GM19328 (cell line): ENCODE results near the gene ANKRD13D.

ENCODE experiments used
- ATAC-seq: cut with Tn5 transposase; IDR thresholded peaks from one replicate; pipeline ENCODE4 v1.9.1; 2021; ENCODE audit warnings: mild to moderate bottlenecking, moderate library complexity; ENCODE audit not compliant: unreplicated experiment

Gene ANKRD13D

GRCh38 chr11:67302571-67303131 is 13.5 kb downstream of the ANKRD13D start:
- ATAC-seq = no peak

- ATAC-seq = no peak
These were observed 14.2 kb downstream of the ANKRD13D start, which contains the start of gene SSH3 for GRCh38 chr11:67303132-67303834. TSS of gene SSH3 (plus strand) at chr11:67303530. CDS start at chr11:67303626, 96 bp downstream.

- no peak for ATAC-seq
These were observed 14.8 kb downstream of the ANKRD13D start for GRCh38 chr11:67303835-67304411.

GRCh38 chr11:67304511-67305113 is 15.5 kb downstream of the ANKRD13D start:
- no peak for ATAC-seq

- no peak for ATAC-seq
These were observed 17.9 kb downstream of the ANKRD13D start for GRCh38 chr11:67306769-67307544.

- no peak for ATAC-seq
These were observed 18.5 kb downstream of the ANKRD13D start for GRCh38 chr11:67307545-67308001.

GRCh38 chr11:67308031-67308866 is 19.1 kb downstream of the ANKRD13D start:
- no peak for ATAC-seq

GRCh38 chr11:67309166-67309565 is 20.1 kb downstream of the ANKRD13D start:
- ATAC-seq = no peak

- no peak for ATAC-seq
These were observed 20.6 kb downstream of the ANKRD13D start for GRCh38 chr11:67309661-67310061.

- no peak for ATAC-seq
These were observed 21.3 kb downstream of the ANKRD13D start for GRCh38 chr11:67310246-67311050.

- ATAC-seq = no peak
These were observed 22.0 kb downstream of the ANKRD13D start for GRCh38 chr11:67311051-67311555.

GRCh38 chr11:67311556-67312082 is 22.5 kb downstream of the ANKRD13D start:
- no peak for ATAC-seq

- ATAC-seq = no peak
These were observed 23.3 kb downstream of the ANKRD13D start for GRCh38 chr11:67312187-67313021.

- ATAC-seq = no peak
These were observed 24.2 kb downstream of the ANKRD13D start for GRCh38 chr11:67313125-67313890.

GRCh38 chr11:67314218-67314617 is 25.1 kb downstream of the ANKRD13D start:
- no peak for ATAC-seq

- no peak for ATAC-seq
These were observed 26.3 kb downstream of the ANKRD13D start for GRCh38 chr11:67315325-67315909.

- no peak for ATAC-seq
These were observed 27.7 kb downstream of the ANKRD13D start for GRCh38 chr11:67316882-67317204.
